SU-DHL-6 (cell line): ENCODE results near the gene SMC4.

Source experiments
- H2AFZ ChIP-seq: fragments of 200-600 bp; sonication (generic); 2 replicates; pipeline ENCODE4 v1.6.1; 2014; ENCODE audit warnings: low read depth, mild to moderate bottlenecking, moderate library complexity, mixed read lengths, antibody characterized with exemption, low read length; ENCODE audit not compliant: severe bottlenecking
- H3F3A ChIP-seq: fragments of 200-600 bp; shearing (Covaris generic); 2 replicates; pipeline ENCODE4 v1.6.0; 2016; ENCODE audit warnings: antibody characterized with exemption, mild to moderate bottlenecking; ENCODE audit not compliant: insufficient read depth
- H3K27ac ChIP-seq: fragments of 200-600 bp; sonication (generic); 2 replicates; pipeline ENCODE4 v1.5.1; 2016; ENCODE audit warnings: low read depth, mild to moderate bottlenecking, low read length, moderate library complexity, mixed read lengths
- H3K27me3 ChIP-seq: fragments of 200-600 bp; sonication (generic), shearing (Covaris generic); 2 replicates; pipeline ENCODE4 v1.6.0; 2014; ENCODE audit warnings: mild to moderate bottlenecking, low read length
- H3K36me3 ChIP-seq: fragments of 200-600 bp; sonication (generic); 2 replicates; pipeline ENCODE4 v1.6.1; 2014; ENCODE audit warnings: mild to moderate bottlenecking, low read length, mixed read lengths
- H3K4me2 ChIP-seq: fragments of 300-600, 200-600 bp; shearing (Covaris generic), sonication (generic); 2 replicates; pipeline ENCODE4 v1.6.0; 2014; ENCODE audit warnings: low read length, low read depth, mild to moderate bottlenecking; ENCODE audit not compliant: poor library complexity, severe bottlenecking
- H3K4me3 ChIP-seq: fragments of 200-600 bp; sonication (generic); 2 replicates; pipeline ENCODE4 v1.5.1; 2014; ENCODE audit warnings: antibody characterized with exemption, low read length, mild to moderate bottlenecking, mixed read lengths; ENCODE audit not compliant: insufficient read depth, poor library complexity, severe bottlenecking
- H3K79me2 ChIP-seq: fragments of 200-600 bp; sonication (generic); 2 replicates; pipeline ENCODE4 v1.6.1; 2014; ENCODE audit warnings: mild to moderate bottlenecking, low read length, moderate library complexity; ENCODE audit not compliant: insufficient read depth
- H3K9ac ChIP-seq: fragments of 200-600 bp; sonication (generic); 2 replicates; pipeline ENCODE4 v1.7.0; 2014; ENCODE audit warnings: mild to moderate bottlenecking, low read length
- H3K9me2 ChIP-seq: fragments of 200-600 bp; sonication (generic); replicated peaks from 2 replicates; pipeline ENCODE4 v1.6.1; 2014; ENCODE audit warnings: low read length; ENCODE audit not compliant: insufficient read depth
- H3K9me3 ChIP-seq: fragments of 200-600 bp; sonication (generic); 2 replicates; pipeline ENCODE4 v1.6.1; 2014; ENCODE audit warnings: low read length, mixed read lengths; ENCODE audit not compliant: insufficient read depth
- H4K20me1 ChIP-seq: fragments of 200-600 bp; sonication (generic); 2 replicates; pipeline ENCODE4 v1.6.1; 2014; ENCODE audit warnings: low read depth, mild to moderate bottlenecking, antibody characterized with exemption, low read length, moderate library complexity, mixed read lengths
- CTCF ChIP-seq: fragments of 200-600 bp; sonication (generic); IDR thresholded peaks from one replicate; pipeline ENCODE4 v1.5.1; 2017; ENCODE audit warnings: antibody characterized with exemption, mild to moderate bottlenecking, low read length, moderate library complexity; ENCODE audit not compliant: insufficient read depth, poor library complexity, severe bottlenecking
- EZH2phosphoT487 ChIP-seq: fragments of 200-600 bp; sonication (generic), shearing (Covaris generic); conservative IDR thresholded peaks from 2 replicates; pipeline ENCODE4 v1.6.1; 2018; ENCODE audit warnings: mild to moderate bottlenecking, antibody characterized with exemption, low read length, moderate library complexity, mixed read lengths

Gene SMC4

GRCh38 chr3:160417311-160417710 is 17.9 kb downstream of the SMC4 start:
- Histone ChIP-seq H3K36me3 (peaks cover 91% of the 10 kb centered on the region), H3K9me3 (no peaks in the 10 kb centered on the region), H3K4me2 (no peak overlapping the region), H3K27me3 (no peaks in the 10 kb centered on the region), H3K4me3 (no peak overlapping the region), H3K9me2 (no peaks in the 10 kb centered on the region), H3K79me2 (peaks cover 84% of the 10 kb centered on the region), H3K9ac (no peak overlapping the region), H4K20me1 (peaks cover 67% of the 10 kb centered on the region), H3K27ac (no peak overlapping the region), H3F3A (peaks cover 88% of the 10 kb centered on the region), H2AFZ (no peak overlapping the region)
- TF ChIP-seq EZH2phosphoT487 (no peak), CTCF (no peak)

GRCh38 chr3:160427832-160428424 is 28.5 kb downstream of the SMC4 start:
- H4K20me1 ChIP-seq = peaks cover 48% of the 10 kb centered on the region
- no peak overlapping the region for H3K4me2 ChIP-seq
- no peaks in the 10 kb centered on the region for H3K9me2 ChIP-seq
- H3K27me3 ChIP-seq = no peaks in the 10 kb centered on the region
- no peak overlapping the region for H3K9ac ChIP-seq
- peaks cover 89% of the 10 kb centered on the region for H3K36me3 ChIP-seq
- no peak overlapping the region for H2AFZ ChIP-seq
- H3K4me3 ChIP-seq = no peak overlapping the region
- peaks cover 46% of the 10 kb centered on the region; the same call in 1 of the 2 replicates for H3K79me2 ChIP-seq
- no peak overlapping the region for H3K27ac ChIP-seq
- no peaks in the 10 kb centered on the region for H3K9me3 ChIP-seq
- TF ChIP-seq CTCF (no peak), EZH2phosphoT487 (no peak)
- H3F3A ChIP-seq = peaks cover 100% of the 10 kb centered on the region

- no peak overlapping the region for H3K4me3 ChIP-seq
- H3K79me2 ChIP-seq = peaks cover 71% of the 10 kb centered on the region
- no peak overlapping the region for H3K9ac ChIP-seq
- peaks cover 98% of the 10 kb centered on the region for H3F3A ChIP-seq
- TF ChIP-seq EZH2phosphoT487 (no peak), CTCF (no peak)
- peaks cover 81% of the 10 kb centered on the region for H3K36me3 ChIP-seq
- no peaks in the 10 kb centered on the region for H3K27me3 ChIP-seq
- H3K9me3 ChIP-seq = no peaks in the 10 kb centered on the region
- H2AFZ ChIP-seq = no peak overlapping the region
- no peaks in the 10 kb centered on the region for H3K9me2 ChIP-seq
- no peak overlapping the region for H3K4me2 ChIP-seq
- H3K27ac ChIP-seq = no peak overlapping the region
- H4K20me1 ChIP-seq = peaks cover 39% of the 10 kb centered on the region
Observed at GRCh38 chr3:160434071-160434470, 34.6 kb downstream of the SMC4 start.
